WERI-Rb-1 (cell line): ENCODE measurements around the gene ADORA2B.

Source experiments
- DNase-seq: peaks from one replicate; pipeline ENCODE4 v3.0.0-alpha.2; 2020
- H3K27ac ChIP-seq: fragments of 250-450 bp; sonication (Bioruptor Pico); 2 replicates; pipeline ENCODE4 v1.5.1; 2020; ENCODE audit warnings: mild to moderate bottlenecking, moderate library complexity
- H3K27me3 ChIP-seq: fragments of 250-450 bp; sonication (Bioruptor Pico); 2 replicates; pipeline ENCODE4 v1.5.1; 2021; ENCODE audit warnings: mild to moderate bottlenecking, low read depth, moderate library complexity; ENCODE audit not compliant: insufficient read depth, severe bottlenecking
- H3K36me3 ChIP-seq: fragments of 250-450 bp; sonication (Bioruptor Pico); 2 replicates; pipeline ENCODE4 v1.5.1; 2020; ENCODE audit warnings: mild to moderate bottlenecking, moderate library complexity
- H3K4me3 ChIP-seq: 2 replicates; pipeline ENCODE4 v1.5.1; 2011; ENCODE audit warnings: low read depth, mild to moderate bottlenecking, control low read depth, low read length
- H3K9me3 ChIP-seq: fragments of 250-450 bp; sonication (Bioruptor Pico); 2 replicates; pipeline ENCODE4 v1.5.1; 2021; ENCODE audit warnings: mild to moderate bottlenecking, moderate library complexity; ENCODE audit not compliant: severe bottlenecking
- TF ChIP-seq, protein P1 (sequence below): IDR thresholded peaks from 2 replicates; pipeline ENCODE4 v1.5.1; 2011; ENCODE audit warnings: low read depth, mild to moderate bottlenecking, control low read depth, inconsistent platforms, low read length

ADORA2B gene

DNA sequence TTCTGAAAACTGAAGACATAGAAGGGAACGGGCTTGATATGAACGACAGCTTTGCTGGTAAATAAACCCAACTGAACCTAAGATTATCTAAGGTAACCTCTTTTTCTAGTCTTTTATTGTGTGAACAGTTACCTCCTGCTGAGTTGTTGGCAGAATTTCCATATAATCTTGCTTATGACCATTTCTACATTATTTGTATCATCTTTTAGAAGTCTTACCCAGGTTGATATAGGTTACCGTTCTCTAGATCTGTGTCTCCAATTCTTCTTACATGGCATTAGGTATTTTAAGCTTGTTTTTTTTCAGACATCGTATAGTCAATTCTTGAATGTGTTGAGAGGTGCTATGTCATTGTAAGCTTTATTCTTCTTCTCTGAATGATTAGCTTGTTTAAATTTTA, 79.0 kb downstream of the ADORA2B start:
- no peaks in the 10 kb centered on the region for H3K27me3 ChIP-seq
- TF ChIP-seq, protein P1, sequence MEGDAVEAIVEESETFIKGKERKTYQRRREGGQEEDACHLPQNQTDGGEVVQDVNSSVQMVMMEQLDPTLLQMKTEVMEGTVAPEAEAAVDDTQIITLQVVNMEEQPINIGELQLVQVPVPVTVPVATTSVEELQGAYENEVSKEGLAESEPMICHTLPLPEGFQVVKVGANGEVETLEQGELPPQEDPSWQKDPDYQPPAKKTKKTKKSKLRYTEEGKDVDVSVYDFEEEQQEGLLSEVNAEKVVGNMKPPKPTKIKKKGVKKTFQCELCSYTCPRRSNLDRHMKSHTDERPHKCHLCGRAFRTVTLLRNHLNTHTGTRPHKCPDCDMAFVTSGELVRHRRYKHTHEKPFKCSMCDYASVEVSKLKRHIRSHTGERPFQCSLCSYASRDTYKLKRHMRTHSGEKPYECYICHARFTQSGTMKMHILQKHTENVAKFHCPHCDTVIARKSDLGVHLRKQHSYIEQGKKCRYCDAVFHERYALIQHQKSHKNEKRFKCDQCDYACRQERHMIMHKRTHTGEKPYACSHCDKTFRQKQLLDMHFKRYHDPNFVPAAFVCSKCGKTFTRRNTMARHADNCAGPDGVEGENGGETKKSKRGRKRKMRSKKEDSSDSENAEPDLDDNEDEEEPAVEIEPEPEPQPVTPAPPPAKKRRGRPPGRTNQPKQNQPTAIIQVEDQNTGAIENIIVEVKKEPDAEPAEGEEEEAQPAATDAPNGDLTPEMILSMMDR, result no peak
- H3K9me3 ChIP-seq, result no peaks in the 10 kb centered on the region
- no peak overlapping the region for H3K4me3 ChIP-seq
- no peak for DNase-seq
- no peak overlapping the region for H3K27ac ChIP-seq
- peaks cover 85% of the 10 kb centered on the region for H3K36me3 ChIP-seq

DNA sequence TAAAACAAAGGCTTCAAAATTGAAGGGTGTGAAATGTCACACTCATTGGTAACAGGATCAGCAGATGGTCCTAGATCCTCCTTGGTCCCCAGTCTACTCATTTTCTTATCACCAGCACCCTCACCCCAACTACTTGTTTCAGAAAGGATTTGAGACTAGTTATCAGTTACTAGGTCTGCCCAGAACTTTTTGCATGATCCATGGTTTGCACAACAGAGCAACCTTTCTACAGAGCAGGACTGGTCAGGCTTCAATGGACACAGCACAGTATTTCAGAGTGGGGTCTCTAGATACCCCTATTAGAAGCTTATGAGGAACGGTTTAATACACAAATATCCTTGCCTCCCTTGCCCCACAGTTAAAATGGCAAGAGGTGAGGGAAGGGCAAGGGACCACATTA, 80.3 kb downstream of the ADORA2B start:
- Histone ChIP-seq H3K27ac (no peak overlapping the region), H3K27me3 (no peaks in the 10 kb centered on the region), H3K4me3 (no peak overlapping the region), H3K36me3 (peaks cover 91% of the 10 kb centered on the region), H3K9me3 (no peaks in the 10 kb centered on the region)
- no peak for DNase-seq
- TF ChIP-seq, protein P1, result no peak
